Measurements from ENCODE around the gene STUM.

DNA sequence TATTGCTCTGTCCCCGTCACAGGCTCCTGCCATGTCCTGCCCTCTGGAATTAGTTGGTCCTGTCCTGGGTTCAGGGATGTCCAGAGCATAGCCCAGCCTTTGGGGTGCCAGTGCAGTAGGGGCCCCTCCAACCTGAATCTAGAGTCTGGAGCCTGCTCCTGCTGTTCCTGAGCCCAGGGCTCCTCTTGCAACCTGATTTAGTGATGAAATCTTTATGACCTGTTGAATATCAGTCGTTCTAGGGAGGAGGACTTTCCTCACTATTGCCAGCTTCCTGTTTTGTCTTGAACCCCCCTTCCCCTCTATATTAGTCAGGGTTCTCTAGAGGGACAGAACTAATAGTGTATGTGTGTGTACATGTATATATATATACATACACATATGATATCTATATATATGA, 42.5 kb upstream of the STUM start:
- TF ChIP-seq, protein P1, sequence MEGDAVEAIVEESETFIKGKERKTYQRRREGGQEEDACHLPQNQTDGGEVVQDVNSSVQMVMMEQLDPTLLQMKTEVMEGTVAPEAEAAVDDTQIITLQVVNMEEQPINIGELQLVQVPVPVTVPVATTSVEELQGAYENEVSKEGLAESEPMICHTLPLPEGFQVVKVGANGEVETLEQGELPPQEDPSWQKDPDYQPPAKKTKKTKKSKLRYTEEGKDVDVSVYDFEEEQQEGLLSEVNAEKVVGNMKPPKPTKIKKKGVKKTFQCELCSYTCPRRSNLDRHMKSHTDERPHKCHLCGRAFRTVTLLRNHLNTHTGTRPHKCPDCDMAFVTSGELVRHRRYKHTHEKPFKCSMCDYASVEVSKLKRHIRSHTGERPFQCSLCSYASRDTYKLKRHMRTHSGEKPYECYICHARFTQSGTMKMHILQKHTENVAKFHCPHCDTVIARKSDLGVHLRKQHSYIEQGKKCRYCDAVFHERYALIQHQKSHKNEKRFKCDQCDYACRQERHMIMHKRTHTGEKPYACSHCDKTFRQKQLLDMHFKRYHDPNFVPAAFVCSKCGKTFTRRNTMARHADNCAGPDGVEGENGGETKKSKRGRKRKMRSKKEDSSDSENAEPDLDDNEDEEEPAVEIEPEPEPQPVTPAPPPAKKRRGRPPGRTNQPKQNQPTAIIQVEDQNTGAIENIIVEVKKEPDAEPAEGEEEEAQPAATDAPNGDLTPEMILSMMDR (IDR thresholded peaks at IDR 0.05), result no peak
- TF ChIP-seq POLR2A (IDR thresholded peaks at IDR 0.05), result no peak
